ENCODE measurements around the gene LDHAL6B.

LDHAL6B gene

DNA sequence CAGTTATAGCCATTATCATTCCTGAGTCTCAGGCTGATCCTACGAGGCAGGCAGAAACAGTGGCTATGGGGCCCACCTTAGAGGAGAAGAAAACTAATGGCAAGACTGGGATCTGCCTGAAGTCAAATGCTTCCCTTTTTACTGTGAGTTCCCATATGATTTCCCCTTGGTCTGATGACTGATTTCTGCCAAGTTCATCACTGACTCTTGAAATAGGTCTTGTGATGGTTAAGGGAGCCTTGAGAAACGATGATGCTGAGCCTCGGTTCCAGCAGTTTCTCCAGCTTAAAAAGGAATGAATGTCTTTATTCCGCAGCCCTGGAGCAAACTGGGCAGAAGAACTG lies 29.4 kb upstream of the LDHAL6B start:
- DNase-seq (ENCODE audit: low read depth) = no peak

DNA sequence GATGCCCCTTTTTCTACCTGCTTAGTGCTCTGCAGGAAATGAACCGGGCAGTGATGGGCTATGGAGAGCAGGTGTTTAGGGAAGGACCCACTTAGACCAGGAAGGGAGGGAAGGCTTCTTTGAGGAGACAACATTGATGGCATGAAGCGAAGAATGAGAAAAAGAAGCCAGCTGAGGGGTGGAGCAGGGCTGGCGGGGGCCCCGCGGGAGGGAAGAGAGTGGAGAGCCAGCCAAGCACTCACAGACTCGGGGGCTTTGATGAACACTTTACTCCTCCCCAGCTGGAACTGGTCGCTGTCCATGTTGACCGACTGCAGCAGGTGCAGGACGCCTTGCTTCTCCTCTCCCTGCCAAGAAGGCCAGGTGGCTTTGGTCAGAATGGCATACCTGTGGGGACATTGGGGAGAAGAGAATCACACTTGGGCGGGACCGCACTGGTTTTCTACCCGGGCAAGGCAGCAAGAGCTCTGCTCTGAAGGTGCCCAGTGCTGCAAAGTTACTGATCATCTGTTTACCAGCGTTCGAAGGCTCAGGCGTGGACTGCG lies 28.4 kb upstream of the LDHAL6B start:
- DNase-seq (ENCODE audit: low read depth) = no peak

DNA sequence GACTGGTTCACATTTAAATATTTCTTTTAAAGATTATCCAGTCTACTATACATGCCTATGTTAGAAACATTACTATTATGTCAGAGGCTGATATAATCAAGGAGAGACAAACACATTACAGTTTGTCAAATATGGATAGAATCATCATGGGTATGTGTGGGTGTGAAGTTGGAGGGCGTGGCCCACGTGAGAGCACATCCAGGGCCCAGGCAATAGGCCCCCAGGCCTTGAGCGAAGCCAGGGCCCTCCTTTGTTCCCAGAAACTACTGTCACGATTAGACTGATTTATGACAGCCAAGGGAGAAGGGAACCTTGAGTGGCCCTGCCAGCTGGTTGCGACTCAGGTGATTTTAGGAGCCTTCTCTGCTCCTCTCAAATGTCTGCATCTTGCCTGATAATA lies 26.9 kb upstream of the LDHAL6B start:
- no peak for DNase-seq (ENCODE audit: low read depth)

DNA sequence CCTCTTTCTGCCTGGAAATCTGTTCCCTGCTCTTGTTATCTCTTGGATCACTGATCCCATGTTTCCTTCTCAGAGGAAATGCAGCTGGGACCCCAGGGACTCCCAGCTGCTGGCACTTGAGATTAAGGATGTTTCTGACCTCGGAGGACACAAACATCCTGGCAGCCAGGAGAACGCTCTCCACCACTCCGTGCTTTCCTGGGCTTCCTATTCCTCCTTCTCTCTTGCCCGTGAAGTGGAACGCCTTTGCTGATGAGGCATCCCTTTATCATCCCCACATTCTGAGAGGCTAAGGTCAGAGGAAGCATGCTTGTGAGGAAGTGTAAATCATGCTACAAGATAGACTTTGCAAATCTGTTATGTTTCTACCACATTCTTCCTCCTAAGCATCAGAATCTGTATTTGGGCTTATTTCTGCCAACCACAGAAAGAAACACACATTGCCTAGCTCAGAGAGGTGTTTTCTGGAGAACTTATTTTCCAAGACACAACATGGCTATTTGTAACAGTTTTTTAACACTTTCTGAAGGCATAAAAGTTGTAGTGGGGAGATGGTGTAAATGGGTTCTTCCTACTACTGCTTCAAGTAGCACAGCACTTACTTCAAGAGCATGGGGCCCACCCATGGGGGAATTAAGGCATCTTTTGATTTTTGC lies 25.6 kb upstream of the LDHAL6B start:
- DNase-seq (ENCODE audit: low read depth) = no peak

DNA sequence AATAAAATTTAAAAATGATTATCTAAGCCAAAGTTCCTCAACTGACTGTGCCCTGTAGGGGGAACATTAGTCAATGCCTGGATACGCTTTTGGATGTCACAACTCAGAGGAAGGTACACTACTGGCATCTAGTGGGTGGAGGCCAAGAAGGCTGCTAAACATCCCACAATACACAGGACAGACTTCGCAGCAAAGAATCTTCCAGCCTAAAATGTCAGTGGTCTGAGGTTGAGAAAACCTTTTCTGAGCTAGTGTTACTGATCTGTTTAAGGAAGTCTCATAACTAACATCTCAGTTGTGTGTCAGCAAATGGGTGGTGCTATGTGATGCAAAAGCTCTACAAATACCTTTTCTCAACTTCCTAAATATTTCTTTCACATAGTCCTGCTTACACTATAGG lies 20.9 kb upstream of the LDHAL6B start:
- no peak for DNase-seq (ENCODE audit: low read depth)

DNA sequence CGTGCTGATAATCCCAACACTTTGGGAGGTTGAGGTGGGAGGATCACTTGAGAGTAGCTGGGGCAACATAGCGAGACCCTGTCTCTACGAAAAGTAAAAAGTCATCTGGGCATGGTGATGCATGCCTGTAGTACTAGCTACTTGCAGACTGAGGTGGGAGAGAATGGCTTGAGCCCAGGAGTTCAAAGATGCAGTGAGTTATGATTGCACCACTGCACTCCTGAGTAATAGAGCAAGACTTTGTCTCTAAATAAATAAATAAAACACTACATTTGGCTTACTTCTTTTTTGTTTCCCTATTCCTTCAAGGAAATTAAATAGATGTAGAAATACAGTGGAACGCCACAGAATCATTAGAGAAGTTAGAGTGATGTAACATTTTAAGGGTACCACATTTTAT lies 20.1 kb upstream of the LDHAL6B start:
- DNase-seq (ENCODE audit: low read depth) = no peak

DNA sequence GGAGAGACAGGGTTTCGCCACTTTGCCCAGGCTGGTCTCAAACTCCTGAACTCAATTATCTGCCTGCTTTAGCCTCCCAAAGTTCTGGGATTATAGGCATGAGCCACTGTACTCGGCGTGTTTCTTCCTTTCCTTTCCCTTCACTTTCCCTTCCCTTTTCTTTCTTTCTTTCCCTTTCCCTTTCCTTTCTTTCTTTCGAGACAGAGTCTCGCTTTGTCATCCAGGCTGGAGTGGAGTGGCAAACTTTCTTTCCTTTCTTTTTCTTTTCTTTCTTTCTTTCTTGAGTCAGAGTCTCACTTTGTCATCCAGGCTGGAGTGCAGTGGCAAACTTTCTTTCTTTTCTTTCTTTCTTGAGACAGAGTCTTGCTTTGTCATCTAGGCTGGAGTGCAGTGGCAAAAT lies 17.4 kb upstream of the LDHAL6B start:
- no peak for DNase-seq (ENCODE audit: low read depth)

DNA sequence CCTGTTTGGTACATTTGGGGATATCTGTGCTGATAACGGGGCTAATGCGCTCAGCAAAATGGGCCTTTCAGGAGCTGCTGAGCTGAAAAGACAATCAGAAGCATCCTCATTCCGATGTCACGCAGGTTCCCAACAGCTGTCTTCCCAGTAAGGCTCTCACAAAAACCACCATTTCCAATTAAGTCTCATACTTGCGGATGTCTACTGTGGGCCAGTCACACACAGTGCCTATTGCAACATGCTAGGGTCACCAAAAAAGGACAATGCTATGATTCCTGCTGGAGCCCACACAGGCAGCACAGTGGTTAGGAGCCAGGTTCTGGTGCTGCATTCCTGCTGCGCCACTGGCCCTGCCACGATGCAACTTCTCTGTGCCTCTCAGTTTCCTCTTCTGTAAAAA lies 16.4 kb upstream of the LDHAL6B start:
- DNase-seq (ENCODE audit: low read depth) = no peak

DNA sequence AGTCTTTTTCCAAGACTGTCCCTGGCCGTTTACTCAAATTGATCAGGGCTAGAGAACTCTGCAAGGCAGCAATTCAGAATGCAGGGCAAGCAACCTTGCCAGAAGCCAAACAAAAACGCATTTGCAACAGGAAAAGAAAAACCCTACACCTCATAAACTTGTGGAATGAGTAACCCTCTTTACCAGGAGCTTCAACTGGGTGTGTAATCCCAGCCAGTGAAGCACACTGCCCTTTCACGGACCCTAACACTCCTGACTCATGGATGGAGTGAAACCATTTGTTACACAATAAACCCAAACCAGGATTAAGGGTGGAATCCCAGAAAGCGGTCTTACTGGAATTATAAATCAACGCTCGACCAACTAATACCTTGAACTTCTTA lies 14.8 kb upstream of the LDHAL6B start:
- no peak for DNase-seq (ENCODE audit: low read depth)

DNA sequence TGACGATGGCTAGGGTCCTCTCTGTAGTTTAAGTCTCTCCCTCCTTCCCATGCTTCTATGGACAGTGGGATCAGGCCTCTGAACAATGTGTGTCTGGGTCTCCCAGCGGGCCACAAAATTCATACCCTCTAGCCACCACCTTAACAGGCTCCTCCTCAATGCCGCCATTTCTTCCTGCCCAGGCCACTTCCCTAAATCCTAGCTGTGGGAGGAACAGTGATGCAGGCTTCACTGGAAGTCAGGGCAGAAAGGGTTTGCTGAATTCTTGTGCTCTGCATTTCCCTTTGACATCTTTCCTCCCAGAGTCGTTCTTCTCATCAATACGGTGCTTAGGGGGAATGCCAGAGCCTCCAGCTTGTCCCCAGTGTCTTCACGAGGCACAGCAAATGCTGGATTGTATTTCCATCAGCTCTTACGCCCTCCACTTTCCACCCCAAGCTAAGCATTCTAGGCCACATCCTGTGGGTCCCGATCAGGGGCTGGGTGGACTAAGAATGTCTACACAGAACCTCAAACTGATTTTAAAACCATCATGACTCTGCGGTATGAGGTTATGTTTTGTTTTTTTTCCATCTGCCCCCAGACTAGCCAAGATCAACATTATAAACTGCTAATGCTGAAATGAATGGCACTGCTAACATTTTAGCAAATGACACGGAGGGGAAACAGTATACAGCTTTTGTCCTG lies 11.9 kb upstream of the LDHAL6B start:
- no peak for DNase-seq (ENCODE audit: low read depth)

DNA sequence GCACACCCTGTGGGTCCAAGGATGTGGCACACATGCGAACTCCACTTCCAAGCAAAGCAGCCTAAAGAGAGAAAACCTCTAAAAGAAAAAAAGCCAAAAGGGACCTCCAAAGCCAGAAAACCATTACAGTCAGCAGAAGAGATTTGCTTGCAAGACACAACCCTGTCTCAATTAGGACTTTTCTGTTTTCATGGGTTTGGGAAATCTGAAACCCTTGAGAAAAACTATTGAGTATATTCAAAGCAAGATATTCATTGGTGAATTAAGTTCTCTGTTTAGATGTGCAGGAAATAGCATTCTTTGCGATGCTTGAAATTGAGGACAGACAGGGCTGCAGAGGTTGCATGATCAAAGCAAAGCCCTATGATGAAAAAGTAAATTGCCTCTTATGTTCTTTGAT lies 10.2 kb upstream of the LDHAL6B start:
- no peak for DNase-seq (ENCODE audit: low read depth)

DNA sequence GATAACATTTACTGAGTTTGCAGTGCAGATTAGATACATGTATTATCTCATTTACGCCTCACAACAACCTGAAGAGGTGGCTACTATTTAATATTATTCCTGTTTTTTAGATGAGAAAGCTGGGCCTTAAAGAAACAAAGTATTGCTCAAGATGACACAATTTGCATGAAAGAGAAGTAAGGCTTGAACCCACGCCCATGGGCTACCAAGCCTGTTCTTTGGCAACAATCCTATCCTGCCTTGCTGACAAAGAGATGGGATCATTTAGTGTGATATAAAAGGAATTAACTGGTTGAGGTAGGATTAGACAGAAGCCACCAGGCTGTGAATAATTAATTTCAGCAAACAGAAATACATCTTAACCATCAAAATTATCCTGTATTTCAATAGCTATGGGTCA lies 9.2 kb upstream of the LDHAL6B start:
- DNase-seq (ENCODE audit: low read depth) = no peak

DNA sequence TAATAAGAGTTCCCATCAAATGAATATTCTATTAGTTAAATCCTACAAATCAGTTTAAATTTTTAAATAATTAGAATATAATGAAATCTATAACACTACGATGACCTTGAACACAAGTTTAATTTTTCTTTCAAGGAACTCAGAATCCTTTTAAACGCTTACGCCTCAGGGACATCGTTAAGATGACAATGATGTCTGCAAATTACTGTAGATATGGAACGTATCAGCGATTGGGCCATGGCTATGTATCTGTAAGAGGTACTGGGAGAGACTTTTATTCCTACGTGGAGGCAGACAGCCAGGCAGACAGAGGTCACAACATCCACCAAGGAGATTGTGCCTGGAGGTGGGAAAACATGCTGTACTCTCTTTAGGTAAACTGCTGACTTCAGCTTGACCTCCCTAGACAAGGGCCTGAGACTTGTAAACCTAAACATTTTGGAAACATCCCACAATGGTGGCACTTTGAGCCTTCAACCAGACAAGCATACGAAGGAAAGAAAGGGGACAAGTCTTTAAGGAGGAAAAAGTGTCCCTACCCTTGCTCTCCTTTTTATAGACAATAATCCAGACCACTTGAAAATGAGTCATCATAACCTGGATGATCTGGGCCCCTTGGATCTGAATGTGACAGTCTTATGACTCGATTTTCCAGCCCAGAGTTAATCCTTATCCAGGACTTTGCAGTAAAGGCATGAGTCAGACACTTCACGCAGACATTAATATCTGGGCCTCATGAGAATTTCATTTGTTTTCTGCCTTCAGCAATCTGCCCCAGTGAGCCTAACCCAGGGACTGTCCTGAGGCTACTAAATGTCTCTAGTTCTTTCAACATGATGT lies 6.8 kb upstream of the LDHAL6B start:
- DNase-seq (ENCODE audit: low read depth) = no peak

DNA sequence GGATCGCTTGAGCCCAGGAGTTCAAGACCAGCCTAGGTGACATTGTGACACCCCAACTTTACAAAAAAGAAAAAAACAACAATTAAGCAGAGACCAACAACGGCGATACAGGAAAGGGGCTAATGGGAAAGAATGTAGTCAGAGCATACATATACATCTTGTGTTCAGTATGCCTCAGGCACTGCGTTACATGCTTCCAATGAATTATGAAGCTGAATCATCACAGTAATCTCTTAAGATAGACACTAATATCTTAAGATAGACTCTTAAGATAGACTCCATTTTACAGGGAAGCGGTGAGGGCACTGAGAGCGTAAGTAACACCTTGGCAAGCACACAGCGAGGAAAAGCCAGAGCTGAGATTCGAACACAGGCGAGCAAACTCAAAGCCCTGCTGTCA lies 6.1 kb upstream of the LDHAL6B start:
- no peak for DNase-seq (ENCODE audit: low read depth)

DNA sequence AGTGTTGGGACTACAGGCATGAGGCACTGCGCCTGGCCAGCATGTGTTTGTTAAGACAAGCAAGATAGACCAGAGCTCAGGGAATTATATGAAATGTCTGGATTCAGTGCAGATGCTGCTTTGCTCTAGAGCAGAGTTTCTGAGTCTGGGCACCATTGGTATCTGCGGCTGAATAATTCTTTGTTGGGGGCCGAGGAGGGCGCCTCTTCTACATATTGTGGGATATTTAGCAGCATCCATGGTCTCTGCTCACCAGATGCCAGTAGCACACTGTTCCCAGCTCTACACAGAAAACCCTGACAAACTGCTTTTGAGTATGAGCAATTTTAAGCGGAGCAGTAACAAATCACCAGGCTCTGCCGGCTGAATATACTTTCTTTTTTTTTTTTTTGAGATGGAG lies 3.6 kb upstream of the LDHAL6B start:
- no peak for DNase-seq (ENCODE audit: low read depth)

DNA sequence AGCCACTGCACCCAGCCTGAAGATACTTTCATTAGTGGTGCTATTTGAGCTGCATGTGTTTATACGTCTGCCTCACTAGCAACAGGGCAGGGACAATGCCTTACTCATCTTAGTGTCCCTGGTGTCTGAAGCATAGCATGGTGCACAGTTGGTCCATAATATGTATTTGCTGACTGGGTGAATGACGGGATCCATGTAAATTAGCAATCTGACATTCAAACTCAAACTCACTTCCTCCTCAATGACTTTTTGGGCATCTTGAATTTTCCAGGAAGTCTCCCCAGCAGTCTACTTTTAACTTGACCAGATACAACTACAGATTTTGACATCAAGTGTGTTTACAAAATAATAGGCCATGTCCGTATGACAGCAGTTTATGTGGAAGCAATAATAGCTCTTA lies 3.0 kb upstream of the LDHAL6B start:
- no peak for DNase-seq (ENCODE audit: low read depth)

DNA sequence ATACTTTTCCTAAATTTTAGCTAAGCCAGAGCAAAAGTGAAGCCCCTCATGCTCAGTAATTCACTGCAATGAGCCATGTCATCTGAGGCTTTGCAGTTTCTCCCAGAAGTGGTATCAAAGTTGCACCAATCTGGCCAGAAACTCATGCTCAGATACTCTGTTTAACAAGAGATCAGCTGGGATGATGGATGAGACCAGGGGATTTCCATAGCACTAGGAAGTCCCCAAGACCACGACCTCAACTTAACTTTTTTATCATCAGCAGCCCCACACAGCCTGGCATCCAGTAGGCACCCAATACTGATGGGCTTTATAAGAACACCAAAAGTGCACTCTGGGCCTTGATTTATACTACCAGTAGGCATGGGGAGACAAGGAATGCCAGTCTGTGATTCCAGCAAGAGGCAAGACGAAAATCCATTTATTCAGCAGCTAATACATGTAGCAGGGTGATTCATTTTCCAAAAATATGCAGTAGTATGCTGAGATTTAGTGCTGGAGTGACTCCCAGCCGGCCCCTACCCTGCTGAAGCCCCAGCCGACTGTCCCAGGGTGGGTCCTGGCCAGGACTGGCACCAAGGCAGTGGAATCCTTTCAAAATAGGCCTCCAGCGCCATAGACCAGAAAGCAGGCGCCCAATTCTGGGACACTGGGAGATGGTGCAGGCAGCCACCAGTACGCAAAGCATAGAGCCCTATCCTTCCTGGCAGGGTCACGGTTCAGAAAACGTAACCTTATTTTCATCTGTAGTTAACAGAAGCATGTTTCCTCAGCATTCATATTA lies 612 bp upstream of the LDHAL6B start:
- DNase-seq (ENCODE audit: low read depth) = no peak

DNA sequence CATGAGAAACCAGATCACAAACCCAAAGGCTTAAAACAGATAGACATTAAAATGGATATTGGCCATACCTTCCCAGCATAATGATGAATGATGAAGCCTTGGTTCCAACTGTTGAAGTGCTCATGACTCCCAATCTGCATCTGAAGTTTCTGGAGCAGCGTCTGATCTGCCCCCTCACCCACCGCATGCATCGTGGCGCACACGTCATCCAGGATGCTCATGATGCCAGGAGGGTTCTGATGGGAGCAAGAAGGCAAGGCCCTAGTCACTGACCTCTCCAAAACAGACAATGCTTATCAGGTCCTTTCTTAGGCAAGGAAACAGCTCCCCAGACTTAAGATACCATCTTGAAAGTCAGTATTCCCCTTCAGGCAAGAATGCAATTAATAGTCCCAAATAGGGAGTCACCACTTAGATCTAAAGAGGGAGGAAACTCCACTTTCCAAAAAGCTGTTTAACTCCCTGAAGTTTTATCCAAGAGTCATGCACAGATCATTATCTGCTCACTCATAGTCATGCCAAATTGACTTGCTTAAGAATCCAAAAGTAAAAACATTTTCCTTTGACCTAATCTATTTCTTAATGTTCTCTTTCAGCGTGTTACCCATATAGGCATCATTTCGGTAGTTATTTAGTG lies 2.1 kb downstream of the LDHAL6B start:
- no peak for DNase-seq (ENCODE audit: low read depth)

DNA sequence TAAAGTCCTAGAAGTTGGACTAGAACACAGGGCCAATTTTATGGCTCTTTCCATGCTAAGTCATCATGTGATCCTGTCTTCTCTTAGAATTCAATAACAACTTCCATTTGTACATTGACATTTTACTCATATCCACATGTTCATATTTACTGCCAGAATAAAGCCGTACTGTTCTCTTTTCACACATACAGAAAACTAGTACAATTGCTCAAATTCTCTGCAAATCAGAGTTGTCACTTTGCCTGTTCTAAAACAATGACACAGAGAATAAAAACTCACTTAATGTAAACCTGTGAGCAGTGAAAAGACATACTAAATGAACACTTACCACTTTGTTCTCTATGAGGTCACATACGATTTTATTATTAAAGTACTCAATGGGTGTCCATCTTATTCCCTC lies 3.5 kb downstream of the LDHAL6B start:
- no peak for DNase-seq (ENCODE audit: low read depth)

DNA sequence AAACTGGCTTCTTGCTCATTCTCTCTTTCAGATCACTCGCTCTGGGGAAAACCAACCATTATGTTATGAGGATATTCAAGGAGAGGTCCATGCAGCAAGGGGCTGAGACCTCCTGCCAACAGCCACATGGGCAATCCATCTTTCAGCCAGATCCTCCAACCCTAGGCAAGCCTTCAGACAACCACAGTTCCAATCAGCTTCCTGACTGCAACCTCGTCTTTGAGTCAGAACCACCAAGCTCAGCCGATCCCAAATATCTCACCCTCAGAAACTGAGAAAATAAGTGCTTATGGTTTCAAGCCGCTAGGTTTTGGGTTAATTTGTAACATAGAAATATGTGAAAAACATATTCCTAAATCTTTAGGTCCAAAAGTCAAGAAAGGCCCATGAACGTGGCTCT lies 10.3 kb downstream of the LDHAL6B start:
- no peak for DNase-seq (ENCODE audit: low read depth)

DNA sequence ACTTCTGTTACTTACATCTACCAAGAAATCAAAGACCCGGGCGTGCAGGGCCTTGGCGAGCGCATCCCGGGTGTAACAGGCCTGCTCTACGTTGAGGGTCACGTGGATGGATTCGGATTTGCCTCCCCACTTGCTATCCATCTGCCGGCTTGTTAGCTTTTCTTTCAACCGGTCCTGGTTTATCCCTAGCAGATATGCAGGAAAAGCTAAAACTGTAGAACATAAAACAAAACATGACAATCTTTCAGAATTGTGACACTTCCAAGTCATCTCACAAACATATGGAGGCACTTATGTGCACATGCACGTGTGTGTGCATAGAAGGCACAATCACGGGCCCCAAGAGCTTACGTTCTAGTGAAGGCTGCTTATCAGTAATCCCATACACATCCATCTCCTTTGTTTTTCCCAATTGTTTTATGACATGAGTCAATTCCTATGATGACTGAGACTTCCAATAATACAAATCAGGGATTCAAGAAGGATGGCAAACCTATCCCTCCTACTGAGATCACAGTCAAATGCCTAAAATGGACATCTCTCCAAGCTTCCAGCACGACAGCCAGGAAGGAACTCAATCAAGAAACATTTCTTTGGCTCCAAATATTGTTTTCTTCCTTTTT lies 11.3 kb downstream of the LDHAL6B start:
- DNase-seq (ENCODE audit: low read depth) = no peak

Measured in stimulated activated CD4-positive, alpha-beta T cell treated with anti-CD3 and anti-CD28 coated beads, Interleukin-2, amount 100 ng/mL, for 4 hours (primary cell).